Activated CD4-positive, CD25-positive, alpha-beta regulatory T cell treated with anti-CD3 and anti-CD28 coated beads, Interleukin-2, amount 50 U/mL, for 16 hours (primary cell): ENCODE results near the gene CFHR4.
"Not testable (repeated sequence)": the region's sequence is repeated elsewhere in the genome, so short reads cannot be mapped to it uniquely, and the experiment has no call there.

Source experiments
- DNase-seq: peaks from one replicate; pipeline ENCODE4 v3.0.0-alpha.2; 2020; ENCODE audit warnings: low read depth, low spot score

The CFHR4 gene

DNA sequence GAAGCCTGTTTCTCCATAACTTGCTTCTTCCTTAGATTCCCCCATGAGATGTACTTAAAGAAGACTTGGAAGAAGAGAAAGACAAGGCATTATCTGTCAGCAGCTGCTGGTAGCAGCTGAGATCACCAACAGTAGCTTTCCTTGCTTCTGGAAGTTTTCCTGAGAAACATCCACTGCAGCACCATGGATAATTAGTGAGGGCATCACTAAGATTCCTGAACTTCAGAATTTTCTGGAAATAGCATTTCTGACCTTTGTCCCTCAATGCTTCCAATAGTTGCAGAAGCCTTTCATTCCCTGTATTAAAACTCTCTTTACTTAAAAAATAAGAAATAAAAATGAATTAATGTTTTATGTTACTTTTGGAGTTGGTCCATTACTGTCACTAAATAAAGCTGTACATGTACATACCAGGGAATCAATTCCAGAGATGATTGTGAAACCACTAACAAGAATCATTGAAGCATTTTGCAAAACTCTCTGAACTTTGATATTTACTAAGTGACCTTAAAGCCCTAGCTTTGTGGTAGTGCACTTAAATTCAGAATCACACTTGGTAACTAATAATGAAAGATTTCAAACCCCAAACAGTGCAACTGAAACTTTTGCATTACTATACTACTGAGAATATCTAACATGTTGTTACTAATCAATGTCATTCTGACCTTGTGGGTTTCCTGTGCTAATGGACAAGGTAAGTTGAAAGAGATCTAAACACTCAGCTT, at the start of gene CFHR4:
CFHR4 (plus strand) TSS at position 538 of the 725 bp plus-strand sequence; CDS start at position 637, 99 bp downstream.
- DNase-seq, result no peak

DNA sequence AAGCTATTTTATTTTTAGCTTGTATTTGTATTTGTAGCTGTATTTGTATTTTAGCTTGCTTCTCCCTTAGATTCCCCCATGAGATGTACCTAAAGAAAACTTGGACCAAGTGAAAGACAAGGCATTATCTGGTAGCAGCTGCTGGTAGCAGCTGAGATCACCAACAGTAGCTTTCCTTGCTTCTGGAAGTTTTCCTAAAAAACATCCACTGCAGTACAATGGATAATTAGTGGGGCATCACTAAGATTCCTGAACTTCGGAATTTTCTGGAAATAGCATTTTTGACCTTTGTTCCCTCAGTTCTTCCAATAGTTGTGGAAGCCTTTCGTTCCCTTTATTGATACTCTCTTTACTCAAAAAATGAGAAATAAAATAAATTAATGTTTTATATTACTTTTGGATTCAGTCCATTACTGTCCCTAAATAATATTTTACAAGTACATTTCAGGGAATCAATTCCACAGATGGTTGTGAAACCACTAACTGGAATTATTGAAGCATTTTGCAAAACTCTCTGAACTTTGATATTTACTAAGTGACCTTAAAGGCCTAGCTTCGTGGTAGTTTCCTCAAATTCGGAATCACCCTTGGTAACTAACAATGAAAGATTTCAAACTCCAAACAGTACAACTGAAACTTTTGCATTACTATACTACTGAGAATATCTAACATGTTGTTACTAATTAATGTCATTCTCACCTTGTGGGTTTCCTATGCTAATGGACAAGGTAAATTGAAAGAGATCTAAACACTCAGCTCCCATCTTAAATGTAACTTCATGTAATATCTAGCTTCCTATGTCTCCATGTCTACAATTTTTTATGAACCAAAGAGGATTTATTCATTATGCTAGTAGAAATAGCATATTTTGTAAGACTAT, 38.0 kb upstream of the CFHR4 start:
- DNase-seq, result not testable (repeated sequence)

DNA sequence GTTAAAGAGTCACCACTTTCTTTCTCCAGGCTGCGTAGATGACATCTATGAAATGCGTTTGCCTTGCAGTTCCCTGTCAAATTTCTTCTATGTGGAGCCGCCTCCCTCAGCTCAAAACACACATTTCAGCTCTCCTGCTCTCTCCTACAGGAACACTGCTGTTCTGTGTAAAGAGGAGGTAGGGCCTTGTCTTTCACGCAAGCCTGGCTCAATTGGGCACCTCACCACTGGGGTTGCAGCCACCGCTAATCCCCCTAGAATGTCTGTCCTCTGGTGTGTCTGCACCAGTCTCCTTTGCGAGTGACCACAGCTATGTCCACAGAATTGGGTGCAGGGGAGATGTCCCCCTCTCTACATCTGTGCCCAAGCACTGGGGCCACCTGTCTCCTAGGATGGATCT, 31.8 kb upstream of the CFHR4 start:
- no peak for DNase-seq

GRCh38 chr1:196857188-196857587, 30.7 kb upstream of the CFHR4 start:
- no peak for DNase-seq

DNA sequence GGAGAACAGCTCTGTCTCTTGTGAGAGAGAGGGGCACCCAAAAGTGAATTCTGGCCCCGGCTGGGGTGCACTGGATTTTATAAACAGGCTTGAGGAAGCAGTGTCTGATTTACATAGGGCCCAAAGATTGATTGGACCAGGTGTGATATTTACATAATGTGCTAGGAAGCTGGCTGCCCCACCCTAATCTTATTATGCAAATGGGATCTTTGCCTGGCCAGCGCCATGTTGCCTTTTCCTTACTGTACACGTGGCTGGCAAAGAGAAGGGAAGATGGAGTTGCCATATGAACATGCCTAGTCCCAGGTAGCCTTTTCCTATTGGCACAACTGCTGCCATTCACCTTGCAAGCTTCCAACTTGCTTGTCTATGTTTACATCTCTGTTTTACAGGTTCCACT, 29.0 kb upstream of the CFHR4 start:
- no peak for DNase-seq

DNA sequence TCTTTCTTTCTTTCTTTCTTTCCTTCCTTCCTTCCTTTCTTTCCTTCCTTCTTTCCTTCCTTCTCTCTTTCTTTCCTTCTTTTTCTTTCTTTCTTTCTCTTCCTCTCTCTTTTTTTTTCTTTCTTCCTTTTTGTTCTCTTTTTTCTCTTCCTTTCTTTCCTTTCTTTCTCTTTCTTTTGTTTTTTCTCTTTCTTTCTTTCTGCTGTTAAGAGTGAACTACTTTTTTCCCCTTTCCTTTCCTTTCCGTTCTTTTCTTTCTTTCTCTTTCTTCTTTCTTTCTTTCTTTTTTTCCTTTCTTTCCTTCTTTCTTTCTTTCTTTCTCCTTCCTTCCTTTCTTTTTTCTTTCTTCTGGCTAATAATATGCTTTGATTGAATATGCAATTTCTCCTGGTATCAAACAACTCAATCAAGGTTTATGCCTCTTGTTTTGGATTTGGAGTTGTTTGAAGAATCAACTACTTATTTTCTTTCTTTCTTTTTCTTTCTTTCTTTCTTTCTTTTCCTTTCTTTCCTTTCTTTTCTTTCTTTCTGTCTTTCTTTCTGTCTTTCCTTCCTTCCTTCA, 27.4 kb upstream of the CFHR4 start:
- no peak for DNase-seq

DNA sequence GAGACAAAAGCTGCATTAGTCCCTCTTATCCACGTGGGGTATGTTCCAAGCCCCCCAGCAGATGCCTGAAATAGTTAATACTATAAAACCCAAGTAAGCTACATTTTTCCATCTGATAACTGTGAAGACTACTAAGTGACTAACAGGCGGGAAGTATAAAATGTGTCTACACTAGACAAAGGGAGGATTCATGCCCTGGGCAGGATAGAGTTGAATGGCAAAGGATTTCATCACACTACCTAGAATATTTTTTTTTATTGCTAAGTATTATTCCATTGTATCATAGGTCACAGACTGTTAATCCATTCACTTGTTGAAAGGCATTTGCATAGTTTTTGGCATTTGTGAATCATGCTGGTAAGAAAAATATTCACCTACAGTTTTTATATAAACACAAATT, 26.4 kb upstream of the CFHR4 start:
- DNase-seq, result no peak

GRCh38 chr1:196866974-196867373, 20.9 kb upstream of the CFHR4 start:
- DNase-seq, result no peak

DNA sequence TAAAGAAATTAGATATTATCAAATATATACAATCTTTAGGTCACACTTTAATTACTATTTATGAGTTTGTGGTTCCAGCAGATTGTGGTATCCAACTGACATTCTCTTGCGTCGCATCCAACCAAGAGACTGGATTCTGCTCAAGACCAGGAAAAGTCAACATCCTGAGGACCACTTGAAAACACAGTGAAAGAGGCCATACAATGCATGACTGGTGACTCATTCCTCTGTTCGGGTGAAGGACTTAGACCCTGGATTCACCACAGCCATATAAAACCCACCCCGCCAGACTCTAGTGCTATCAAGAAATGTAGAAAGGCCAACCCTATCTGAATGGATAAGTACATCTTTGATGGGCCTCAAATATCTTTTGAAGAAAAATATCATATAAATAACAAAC, 14.5 kb upstream of the CFHR4 start:
- DNase-seq, result no peak

GRCh38 chr1:196875935-196876334, 11.9 kb upstream of the CFHR4 start:
- DNase-seq, result no peak

- no peak for DNase-seq
Observed at GRCh38 chr1:196877964-196878363, 9.9 kb upstream of the CFHR4 start.

DNA sequence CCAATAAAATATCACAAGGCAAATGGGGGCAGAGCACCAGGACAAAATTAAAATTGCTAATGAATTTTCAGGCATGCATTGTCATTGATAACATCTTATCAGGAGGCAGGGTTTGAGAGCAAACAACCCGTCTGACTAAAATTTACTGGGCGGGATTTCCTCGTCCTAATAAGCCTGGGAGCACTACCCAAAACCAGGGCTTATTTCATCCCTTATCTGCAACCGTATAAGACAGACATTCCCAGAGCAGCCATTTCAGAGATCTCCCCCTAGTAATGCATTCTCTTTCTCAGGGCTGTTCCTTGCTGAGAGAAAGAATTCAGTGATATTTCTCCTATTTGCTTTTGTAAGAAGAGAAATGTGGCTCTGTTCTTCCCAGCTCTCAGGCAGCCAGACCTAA, 1.3 kb upstream of the CFHR4 start:
- not testable (repeated sequence) for DNase-seq

DNA sequence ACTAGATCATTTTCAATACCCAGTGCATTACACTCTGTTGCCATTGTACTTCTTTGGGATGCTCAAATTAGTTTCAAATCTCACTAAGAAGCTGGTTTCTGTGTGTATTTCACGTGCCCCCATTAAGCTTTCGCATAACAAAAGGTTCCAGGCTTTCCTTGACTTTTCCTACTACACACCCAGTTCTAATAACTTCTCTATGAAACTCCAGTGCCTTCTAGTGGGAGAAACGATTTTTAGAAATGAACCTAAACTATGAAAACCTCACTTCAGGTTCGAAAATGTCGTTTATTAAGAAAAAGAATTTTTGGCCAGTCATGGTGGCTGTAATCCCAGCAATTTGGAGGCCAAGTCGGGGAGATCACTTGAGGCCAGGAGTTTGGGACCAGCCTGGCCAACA, 2.8 kb downstream of the CFHR4 start:
- DNase-seq, result no peak

DNA sequence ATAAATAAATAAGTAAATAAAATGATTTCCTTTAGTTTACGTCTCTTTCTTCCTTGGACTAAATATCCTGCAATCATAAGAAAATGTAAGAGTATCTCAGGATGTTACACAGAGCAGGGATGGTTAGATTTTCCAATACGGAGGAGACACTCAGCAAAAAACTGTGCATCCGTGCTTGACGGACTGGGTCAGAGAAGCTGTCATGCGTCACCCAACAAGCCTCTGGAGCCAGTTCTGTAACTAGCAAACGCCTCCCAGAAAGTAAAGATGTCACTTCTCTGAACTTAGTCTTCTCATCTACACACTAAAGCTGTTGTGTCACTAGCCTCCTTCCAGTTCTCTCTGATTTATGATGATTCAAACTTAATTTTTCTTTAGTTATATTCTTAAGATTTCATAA, 3.4 kb downstream of the CFHR4 start:
- DNase-seq, result no peak

DNA sequence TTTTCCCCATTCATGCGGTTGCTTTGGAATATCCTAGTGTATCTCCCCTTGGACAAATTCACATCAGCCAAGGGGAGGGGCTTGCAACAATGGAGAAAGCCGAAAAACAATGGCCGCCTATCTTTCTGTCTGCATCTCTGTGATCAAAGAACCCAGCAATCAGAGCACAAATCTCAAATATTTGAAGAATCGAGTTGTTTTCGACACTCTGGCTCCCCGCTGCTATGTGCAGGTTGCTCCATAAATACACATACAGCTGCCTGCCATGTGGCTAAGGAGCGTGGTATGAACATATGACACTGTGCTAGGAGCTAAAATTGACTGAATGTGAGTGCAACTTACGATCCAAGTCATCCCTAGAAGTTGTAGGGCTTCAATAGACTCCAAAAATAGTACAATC, 8.5 kb downstream of the CFHR4 start:
- DNase-seq, result no peak

DNA sequence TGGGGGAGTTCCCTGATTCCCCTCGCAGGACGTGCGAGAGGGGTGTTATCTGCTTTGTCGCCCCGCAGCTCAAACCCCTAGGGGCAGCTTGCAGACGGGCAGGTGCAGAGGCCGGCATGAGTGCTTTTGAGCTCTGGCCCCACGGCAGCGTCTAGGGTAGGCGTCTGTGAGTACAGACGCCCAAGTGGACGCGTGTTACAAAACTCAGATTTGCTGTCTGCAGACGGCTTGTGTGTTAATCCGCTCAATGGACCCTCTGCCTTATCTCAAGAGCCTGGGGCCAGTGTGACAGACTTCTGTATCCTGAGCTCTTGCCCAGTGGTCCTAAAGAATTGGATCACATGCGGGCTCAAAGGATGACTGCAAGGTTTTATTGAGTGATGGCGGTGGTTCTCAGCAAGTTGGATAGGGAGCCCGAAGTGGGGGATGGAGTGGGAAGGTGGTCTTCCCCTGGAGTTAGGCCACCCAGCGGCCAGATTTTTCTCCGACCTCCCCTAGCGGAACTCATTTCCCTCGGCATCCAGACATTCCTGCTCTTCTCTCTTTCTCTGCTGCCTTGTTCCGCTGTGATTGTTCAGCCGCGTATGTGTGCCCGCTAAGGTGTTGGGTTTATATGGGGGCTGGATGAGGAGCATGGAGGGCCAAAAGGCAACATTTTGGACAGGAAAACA, 9.4 kb downstream of the CFHR4 start:
- no peak for DNase-seq

GRCh38 chr1:196902344-196902743, 14.5 kb downstream of the CFHR4 start:
- DNase-seq, result no peak

DNA sequence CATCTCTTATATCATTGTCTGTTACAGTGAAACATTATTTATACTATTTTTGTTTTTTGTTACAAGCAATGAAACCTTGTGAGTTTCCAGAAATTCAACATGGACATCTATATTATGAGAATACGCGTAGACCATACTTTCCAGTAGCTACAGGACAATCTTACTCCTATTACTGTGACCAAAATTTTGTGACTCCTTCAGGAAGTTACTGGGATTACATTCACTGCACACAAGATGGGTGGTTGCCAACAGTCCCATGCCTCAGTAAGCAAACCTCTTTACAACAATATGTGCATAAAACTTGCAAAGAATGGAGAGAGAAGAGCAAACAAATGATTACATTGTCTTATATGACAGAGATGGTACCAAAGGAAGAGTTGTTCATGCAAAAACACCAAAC, 22.4 kb downstream of the CFHR4 start:
- DNase-seq, result no peak

- DNase-seq, result not testable (repeated sequence)
Observed at GRCh38 chr1:196912283-196912682, 24.4 kb downstream of the CFHR4 start.

DNA sequence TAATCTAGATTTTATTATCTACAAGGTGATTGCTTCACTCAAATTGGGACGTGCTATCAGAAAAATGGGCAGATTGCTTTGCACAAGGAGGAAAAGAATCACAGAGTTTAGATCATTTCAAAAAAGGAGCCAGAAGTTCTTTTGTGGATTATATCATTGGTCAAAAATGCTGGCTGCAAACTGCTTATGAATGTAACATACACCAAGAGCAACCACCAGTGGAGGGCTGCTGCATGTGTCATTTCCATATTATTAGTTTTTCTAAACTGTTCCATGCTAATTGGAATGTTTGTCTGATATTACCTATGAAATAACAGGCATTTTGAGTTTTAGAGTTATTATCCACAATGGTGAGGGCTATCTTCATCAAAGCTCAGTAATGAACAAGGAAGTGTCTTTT, 39.0 kb downstream of the CFHR4 start:
- DNase-seq, result not testable (repeated sequence)

GRCh38 chr1:196932853-196933252, 45.0 kb downstream of the CFHR4 start:
- DNase-seq, result not testable (repeated sequence)
